Loucy (cell line): ENCODE results near the gene ZNF236.

Experiments used
- EZH2phosphoT487 ChIP-seq: fragments of 200-600 bp; IDR thresholded peaks from 2 replicates; pipeline ENCODE4 v1.6.1; 2018; ENCODE audit warnings: antibody characterized with exemption, mild to moderate bottlenecking, moderate library complexity, borderline replicate concordance
- TF ChIP-seq, protein P1 (sequence below): fragments of 200-600 bp; sonication (generic); conservative IDR thresholded peaks from 2 replicates; pipeline ENCODE4 v1.5.1; 2014; ENCODE audit warnings: mild to moderate bottlenecking, antibody characterized with exemption, low read length

- TF ChIP-seq, protein P1, sequence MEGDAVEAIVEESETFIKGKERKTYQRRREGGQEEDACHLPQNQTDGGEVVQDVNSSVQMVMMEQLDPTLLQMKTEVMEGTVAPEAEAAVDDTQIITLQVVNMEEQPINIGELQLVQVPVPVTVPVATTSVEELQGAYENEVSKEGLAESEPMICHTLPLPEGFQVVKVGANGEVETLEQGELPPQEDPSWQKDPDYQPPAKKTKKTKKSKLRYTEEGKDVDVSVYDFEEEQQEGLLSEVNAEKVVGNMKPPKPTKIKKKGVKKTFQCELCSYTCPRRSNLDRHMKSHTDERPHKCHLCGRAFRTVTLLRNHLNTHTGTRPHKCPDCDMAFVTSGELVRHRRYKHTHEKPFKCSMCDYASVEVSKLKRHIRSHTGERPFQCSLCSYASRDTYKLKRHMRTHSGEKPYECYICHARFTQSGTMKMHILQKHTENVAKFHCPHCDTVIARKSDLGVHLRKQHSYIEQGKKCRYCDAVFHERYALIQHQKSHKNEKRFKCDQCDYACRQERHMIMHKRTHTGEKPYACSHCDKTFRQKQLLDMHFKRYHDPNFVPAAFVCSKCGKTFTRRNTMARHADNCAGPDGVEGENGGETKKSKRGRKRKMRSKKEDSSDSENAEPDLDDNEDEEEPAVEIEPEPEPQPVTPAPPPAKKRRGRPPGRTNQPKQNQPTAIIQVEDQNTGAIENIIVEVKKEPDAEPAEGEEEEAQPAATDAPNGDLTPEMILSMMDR: no peak
- no peak for TF ChIP-seq EZH2phosphoT487
These were observed 85.9 kb downstream of the ZNF236 start for GRCh38 chr18:76908277-76908676.
